Measurements from ENCODE around the gene DNAH8. TPM values are rescaled to one million over a fixed set of nuclear protein-coding genes. Genes with fewer than 3 reads are reported as not detected.
A peak's percentile ranks its signal among the peaks of the same experiment; 100 is the strongest.

DNAH8 gene
- total and polyA plus RNA-seq, 2 donors (not counting 3 experiments of a cell fraction or from before 2014, with no cell fraction given): 0.29 to 0.61 TPM

DNA sequence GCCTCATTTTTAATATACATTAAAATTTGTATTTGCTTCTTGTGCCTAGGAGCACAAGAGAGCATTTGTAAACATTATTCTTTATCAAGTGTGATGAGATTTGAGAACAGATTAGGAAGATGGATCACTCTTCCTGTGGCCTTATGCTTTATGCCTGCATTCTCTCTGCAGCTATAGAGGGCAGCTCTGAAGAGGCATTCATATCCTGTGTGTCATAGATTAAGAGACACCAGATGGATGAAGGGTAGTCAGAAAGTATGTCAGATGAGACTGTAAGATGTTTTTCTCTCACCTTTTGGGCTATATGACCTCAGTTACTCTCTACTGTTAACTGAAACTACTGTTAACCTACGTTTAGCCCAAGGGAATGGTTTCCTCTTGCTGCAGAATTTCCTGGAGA, 61.4 kb downstream of the DNAH8 start:
- Histone ChIP-seq H3K4me3 (replicated peaks in 1 of 3; ENCODE audit: insufficient read depth in 1 of 3, low read depth in 1 of 3, low read length in 3 of 3) (no peak overlapping the region), H2AFZ (ENCODE audit: low read depth, low read length) (peak overlapping the region; percentile 17), H3K4me2 (ENCODE audit: insufficient read depth, low read length) (peak overlapping the region; percentile 5), H3K27ac (ENCODE audit: insufficient read depth, low read depth, low read length) (no peak overlapping the region), H3K9me1 (replicated peaks; ENCODE audit: control insufficient read depth, extremely low read depth, insufficient read depth, low read length) (no peaks in the 10 kb centered on the region), H3K79me2 (ENCODE audit: control insufficient read depth, insufficient read depth, low read length) (no peaks in the 10 kb centered on the region), H3K36me3 (ENCODE audit: control insufficient read depth in 2 of 2, extremely low read depth in 1 of 2, insufficient read depth in 2 of 2, low read length in 2 of 2) (no peaks in the 10 kb centered on the region), H3K4me1 (ENCODE audit: control insufficient read depth, extremely low read depth, insufficient read depth, low read length) (peaks cover 9% of the 10 kb centered on the region), H4K20me1 (replicated peaks; ENCODE audit: control insufficient read depth, extremely low read depth, insufficient read depth, low read length) (no peaks in the 10 kb centered on the region), H3K9ac (replicated peaks; ENCODE audit: extremely low read depth, insufficient read depth, low read length) (no peak overlapping the region), H3K9me3 (replicated peaks; ENCODE audit: control insufficient read depth, insufficient read depth, low read length) (no peaks in the 10 kb centered on the region), H3K27me3 (ENCODE audit: control insufficient read depth in 2 of 2, insufficient read depth in 2 of 2, low read length in 2 of 2) (no peaks in the 10 kb centered on the region)
- ChIA-PET CTCF (interaction anchor here (0.8 to 0.9 kb wide), 2 partner anchors 8 to 103 kb away, joined by 3 read pairs; no protein-coding TSS in a partner anchor), POLR2A (interaction anchor here (0.6 kb wide), 1 partner anchor 34 kb away, joined by 4 read pairs; no protein-coding TSS in a partner anchor)
- dilution Hi-C loops (cut with MboI; ENCODE audit: extremely low pct_ligation_motif_present, low sequenced_read_pairs) (no loop called here), intact Hi-C loops (cut with micrococcal nuclease) (no loop called here)
- TF ChIP-seq EZH2 (IDR thresholded peaks at IDR 0.05; ENCODE audit: borderline replicate concordance, low read depth, low read length, severe bottlenecking) (no peak), JUN (IDR thresholded peaks at IDR 0.05; ENCODE audit: borderline replicate concordance, insufficient read depth, insufficient read length, low read depth) (no peak), POLR2A (IDR thresholded peaks at IDR 0.05; ENCODE audit: low read depth, low read length) (no peak), FOS (IDR thresholded peaks at IDR 0.05; ENCODE audit: borderline replicate concordance, insufficient read depth, low read length) (peak; percentile 45), GATA2 (IDR thresholded peaks at IDR 0.05; ENCODE audit: insufficient read depth, insufficient read length, low read depth, low read length) (peak; percentile 90), POLR2AphosphoS5 (IDR thresholded peaks at IDR 0.05; ENCODE audit: insufficient read depth, low read depth, low read length) (no peak), MYC (IDR thresholded peaks at IDR 0.05; ENCODE audit: low read depth, low read length) (no peak)
- TF ChIP-seq, protein P1, sequence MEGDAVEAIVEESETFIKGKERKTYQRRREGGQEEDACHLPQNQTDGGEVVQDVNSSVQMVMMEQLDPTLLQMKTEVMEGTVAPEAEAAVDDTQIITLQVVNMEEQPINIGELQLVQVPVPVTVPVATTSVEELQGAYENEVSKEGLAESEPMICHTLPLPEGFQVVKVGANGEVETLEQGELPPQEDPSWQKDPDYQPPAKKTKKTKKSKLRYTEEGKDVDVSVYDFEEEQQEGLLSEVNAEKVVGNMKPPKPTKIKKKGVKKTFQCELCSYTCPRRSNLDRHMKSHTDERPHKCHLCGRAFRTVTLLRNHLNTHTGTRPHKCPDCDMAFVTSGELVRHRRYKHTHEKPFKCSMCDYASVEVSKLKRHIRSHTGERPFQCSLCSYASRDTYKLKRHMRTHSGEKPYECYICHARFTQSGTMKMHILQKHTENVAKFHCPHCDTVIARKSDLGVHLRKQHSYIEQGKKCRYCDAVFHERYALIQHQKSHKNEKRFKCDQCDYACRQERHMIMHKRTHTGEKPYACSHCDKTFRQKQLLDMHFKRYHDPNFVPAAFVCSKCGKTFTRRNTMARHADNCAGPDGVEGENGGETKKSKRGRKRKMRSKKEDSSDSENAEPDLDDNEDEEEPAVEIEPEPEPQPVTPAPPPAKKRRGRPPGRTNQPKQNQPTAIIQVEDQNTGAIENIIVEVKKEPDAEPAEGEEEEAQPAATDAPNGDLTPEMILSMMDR (IDR thresholded peaks at IDR 0.05; ENCODE audit: extremely low read depth in 1 of 2, insufficient read depth in 1 of 2, low read depth in 1 of 2, low read length in 2 of 2): no peak
- TF ChIP-seq, protein P2, sequence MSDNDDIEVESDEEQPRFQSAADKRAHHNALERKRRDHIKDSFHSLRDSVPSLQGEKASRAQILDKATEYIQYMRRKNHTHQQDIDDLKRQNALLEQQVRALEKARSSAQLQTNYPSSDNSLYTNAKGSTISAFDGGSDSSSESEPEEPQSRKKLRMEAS (IDR thresholded peaks at IDR 0.05; ENCODE audit: insufficient read depth, insufficient read length): no peak
- peak; percentile 23 for DNase-seq (ENCODE audit: low read depth, low spot score)
- FAIRE-seq: no peak
- BruUV-seq (replicated peaks): no TSS peak
